ENCODE data around the gene PPM1H. TPM values are rescaled to one million over a fixed set of nuclear protein-coding genes. Genes with fewer than 3 reads are reported as not detected.

Gene PPM1H
- total and polyA plus RNA-seq, 2 of the 8 experiments (the other 6 are each of a cell fraction or from before 2014, with no cell fraction given): 16.4 to 36.1 TPM

GRCh38 chr12:62969695-62970094 lies 34.7 kb upstream of the PPM1H start (continued):
- TF ChIP-seq, protein P1, sequence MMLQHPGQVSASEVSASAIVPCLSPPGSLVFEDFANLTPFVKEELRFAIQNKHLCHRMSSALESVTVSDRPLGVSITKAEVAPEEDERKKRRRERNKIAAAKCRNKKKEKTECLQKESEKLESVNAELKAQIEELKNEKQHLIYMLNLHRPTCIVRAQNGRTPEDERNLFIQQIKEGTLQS (IDR thresholded peaks at IDR 0.05; ENCODE audit: insufficient read depth, low read depth, low read length): no peak
- TF ChIP-seq GABPA (IDR thresholded peaks at IDR 0.05; ENCODE audit: borderline replicate concordance, insufficient read depth, low read length): no peak
- no peak for TF ChIP-seq RNF2 (IDR thresholded peaks at IDR 0.05; ENCODE audit: borderline replicate concordance, low read depth, low read length, missing control alignments, poor library complexity, severe bottlenecking)
- no peak for TF ChIP-seq SIX5 (IDR thresholded peaks at IDR 0.05; ENCODE audit: low read depth, low read length)
- no peak for TF ChIP-seq RAD21 (IDR thresholded peaks at IDR 0.05 in 1 of 2, conservative IDR thresholded peaks at IDR 0.05 in 1 of 2; ENCODE audit: low read depth in 2 of 2, low read length in 2 of 2)
- TF ChIP-seq KDM4A (IDR thresholded peaks at IDR 0.05; ENCODE audit: low read depth, low read length, severe bottlenecking): no peak
- no peak for TF ChIP-seq RFX5 (IDR thresholded peaks at IDR 0.05; ENCODE audit: borderline replicate concordance, low read depth, low read length)
- TF ChIP-seq GTF2F1 (IDR thresholded peaks at IDR 0.05; ENCODE audit: borderline replicate concordance, low read depth, low read length): no peak
